ENCODE results near the gene SLC7A1. TPM values are rescaled to one million over a fixed set of nuclear protein-coding genes. Genes with fewer than 3 reads are reported as not detected.

The SLC7A1 gene
- total RNA-seq, 1 donor from 2014 or later, result 111 TPM

DNA sequence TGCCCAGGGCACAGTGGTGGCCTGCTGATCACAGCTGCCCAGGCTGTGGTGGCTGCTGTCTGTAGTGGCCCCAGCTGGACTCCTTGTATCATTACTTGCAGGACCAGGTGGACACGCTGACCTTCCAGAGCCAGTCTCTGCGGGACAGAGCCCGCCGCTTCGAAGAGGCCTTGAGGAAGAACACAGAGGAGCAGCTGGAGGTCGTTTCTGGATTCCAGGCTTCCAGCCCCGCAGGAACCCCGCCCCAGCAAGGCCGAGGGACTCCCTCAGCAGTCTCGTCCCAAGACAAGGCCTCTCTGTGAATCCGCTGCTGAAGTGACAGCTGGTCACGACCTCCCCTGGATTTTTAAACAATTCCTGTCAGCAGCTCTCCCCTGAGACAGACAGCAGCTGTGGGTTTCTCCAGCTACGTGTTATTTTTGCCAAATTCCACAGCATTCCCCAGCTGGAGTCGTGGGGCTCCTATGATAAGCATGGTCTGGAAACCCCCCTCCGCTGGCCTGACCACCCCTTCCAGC lies 98.3 kb downstream of the SLC7A1 start:
- Mint-ChIP-seq H3K9me3 (no peaks in the 10 kb centered on the region), H3K27ac (no peak overlapping the region), H3K4me1 (ENCODE audit: low read depth) (peaks cover 4% of the 10 kb centered on the region), H3K36me3 (ENCODE audit: low read depth) (no peaks in the 10 kb centered on the region), H3K27me3 (ENCODE audit: low read depth) (peaks cover 11% of the 10 kb centered on the region), H3K4me3 (ENCODE audit: low read depth) (no peak overlapping the region)
- intact Hi-C loops (cut with micrococcal nuclease), result no loop called here
- DNase-seq (ENCODE audit: low spot score), result no peak

DNA sequence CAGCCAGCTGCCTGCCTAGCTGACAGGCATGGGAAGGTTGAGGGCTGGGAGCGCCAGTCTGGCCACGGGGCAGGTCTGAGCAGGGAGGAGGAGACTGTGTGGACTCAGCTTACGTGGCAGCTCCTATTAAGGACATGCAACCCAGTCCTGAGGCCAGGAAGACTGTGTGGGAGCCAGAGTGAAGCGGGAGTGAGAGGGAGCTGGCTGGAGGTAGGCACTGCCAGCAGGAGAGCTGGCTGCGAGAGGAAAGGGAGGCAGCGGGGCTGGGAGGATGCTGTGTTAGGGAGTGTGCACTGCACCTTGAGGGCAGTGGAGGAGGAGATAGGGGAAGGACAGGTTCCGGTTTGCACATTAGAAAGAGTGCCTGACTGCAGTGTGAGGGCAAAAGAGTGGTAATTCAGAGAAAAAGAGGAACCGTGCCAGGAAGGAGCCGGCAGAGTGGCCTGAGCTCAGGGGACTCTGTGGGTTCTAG lies 99.2 kb downstream of the SLC7A1 start:
- Mint-ChIP-seq H3K27ac (no peak overlapping the region), H3K36me3 (ENCODE audit: low read depth) (no peaks in the 10 kb centered on the region), H3K9me3 (no peaks in the 10 kb centered on the region), H3K27me3 (ENCODE audit: low read depth) (peaks cover 11% of the 10 kb centered on the region), H3K4me3 (ENCODE audit: low read depth) (no peak overlapping the region), H3K4me1 (ENCODE audit: low read depth) (peaks cover 4% of the 10 kb centered on the region)
- no peak for DNase-seq (ENCODE audit: low spot score)
- intact Hi-C loops (cut with micrococcal nuclease), result no loop called here

DNA sequence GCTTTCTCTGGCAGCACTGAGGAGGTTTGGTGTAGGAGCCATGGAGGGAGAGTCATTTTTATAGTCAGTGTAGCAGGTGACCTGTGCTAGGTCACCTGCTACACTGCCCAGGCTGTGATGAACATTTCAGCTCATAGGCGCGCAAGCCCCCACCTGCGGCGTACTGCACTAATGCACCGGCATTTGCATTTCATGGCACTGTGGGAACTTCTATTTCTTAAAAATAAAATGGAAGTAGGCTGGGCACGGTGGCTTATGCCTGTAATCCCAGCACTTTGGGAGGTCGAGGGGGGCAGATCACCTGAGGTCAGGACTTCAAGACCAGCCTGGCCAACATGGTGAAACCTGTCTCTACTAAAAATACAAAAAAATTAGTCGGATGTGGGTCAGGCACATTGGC lies 101.0 kb downstream of the SLC7A1 start:
- intact Hi-C loops (cut with micrococcal nuclease), result no loop called here
- Mint-ChIP-seq H3K9me3 (no peaks in the 10 kb centered on the region), H3K36me3 (ENCODE audit: low read depth) (no peaks in the 10 kb centered on the region), H3K4me1 (ENCODE audit: low read depth) (peaks cover 4% of the 10 kb centered on the region), H3K4me3 (ENCODE audit: low read depth) (no peak overlapping the region), H3K27ac (no peak overlapping the region), H3K27me3 (ENCODE audit: low read depth) (peaks cover 10% of the 10 kb centered on the region)
- no peak for DNase-seq (ENCODE audit: low spot score)

DNA sequence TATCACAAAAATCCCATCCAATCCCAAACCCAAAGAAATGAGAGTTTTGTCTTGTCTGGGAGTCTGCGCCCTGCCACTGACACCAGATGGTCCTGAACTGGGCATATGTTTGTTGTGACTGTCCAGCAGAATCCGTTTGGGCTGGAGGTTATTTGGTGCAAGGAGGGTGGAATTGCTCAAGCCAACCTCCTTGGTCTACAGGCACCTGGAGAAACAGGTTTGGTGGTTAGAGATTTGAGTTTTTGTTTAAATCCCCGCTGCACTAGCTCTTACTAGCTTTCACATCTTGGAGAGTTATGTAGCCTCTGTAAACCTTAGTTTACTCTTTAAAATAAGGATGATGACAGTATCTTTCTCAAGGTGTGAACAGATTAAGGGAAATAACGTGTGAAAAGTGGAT lies 101.7 kb downstream of the SLC7A1 start:
- intact Hi-C loops (cut with micrococcal nuclease), result no loop called here
- Mint-ChIP-seq H3K4me3 (ENCODE audit: low read depth) (no peak overlapping the region), H3K27ac (no peak overlapping the region), H3K36me3 (ENCODE audit: low read depth) (no peaks in the 10 kb centered on the region), H3K27me3 (ENCODE audit: low read depth) (peaks cover 10% of the 10 kb centered on the region), H3K9me3 (no peaks in the 10 kb centered on the region), H3K4me1 (ENCODE audit: low read depth) (peaks cover 4% of the 10 kb centered on the region)
- no peak for DNase-seq (ENCODE audit: low spot score)

DNA sequence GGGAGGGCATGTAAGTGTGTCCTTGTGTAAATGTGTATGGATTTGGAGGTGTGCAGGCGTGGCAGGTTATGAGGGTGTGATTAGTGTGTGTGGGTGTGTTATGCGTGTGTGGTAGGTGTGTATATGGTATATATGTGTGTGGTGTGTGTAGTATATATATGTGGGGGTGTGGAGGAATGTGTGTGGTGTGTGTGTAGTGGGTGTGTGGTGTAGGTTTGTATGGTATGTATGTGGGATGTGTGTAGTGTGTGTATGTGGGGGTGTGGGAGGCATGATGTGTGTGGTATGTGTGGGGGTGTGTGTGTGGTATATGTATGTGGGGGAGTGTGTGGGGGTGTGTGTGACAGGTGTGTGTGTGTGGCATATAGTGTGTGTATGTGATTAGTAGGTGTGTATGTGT lies 104.2 kb downstream of the SLC7A1 start:
- H3K27me3 Mint-ChIP-seq (ENCODE audit: low read depth), result peaks cover 6% of the 10 kb centered on the region
- no peak overlapping the region for H3K4me3 Mint-ChIP-seq (ENCODE audit: low read depth)
- DNase-seq (ENCODE audit: low spot score), result no peak
- H3K36me3 Mint-ChIP-seq (ENCODE audit: low read depth), result no peaks in the 10 kb centered on the region
- intact Hi-C loops (cut with micrococcal nuclease), result no loop called here
- no peaks in the 10 kb centered on the region for H3K9me3 Mint-ChIP-seq
- peaks cover 1% of the 10 kb centered on the region for H3K4me1 Mint-ChIP-seq (ENCODE audit: low read depth)
- no peak overlapping the region for H3K27ac Mint-ChIP-seq

DNA sequence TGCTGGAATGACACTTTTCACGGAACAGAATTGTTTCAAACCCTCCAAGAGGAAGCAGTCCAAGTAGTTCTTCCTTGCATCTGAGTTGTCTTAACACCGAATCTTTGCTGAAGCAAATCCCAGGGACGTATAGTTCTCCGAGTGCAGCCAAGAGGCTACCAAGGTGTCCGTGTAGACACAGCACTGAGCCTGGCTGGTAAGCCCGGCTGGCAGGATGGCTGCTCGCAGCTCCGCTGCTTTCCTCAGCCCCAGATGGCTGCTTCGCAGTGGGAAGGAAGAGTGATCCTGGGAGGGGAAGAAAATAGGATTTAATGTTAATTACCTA lies 105.0 kb downstream of the SLC7A1 start:
- no peaks in the 10 kb centered on the region for H3K4me1 Mint-ChIP-seq (ENCODE audit: low read depth)

DNA sequence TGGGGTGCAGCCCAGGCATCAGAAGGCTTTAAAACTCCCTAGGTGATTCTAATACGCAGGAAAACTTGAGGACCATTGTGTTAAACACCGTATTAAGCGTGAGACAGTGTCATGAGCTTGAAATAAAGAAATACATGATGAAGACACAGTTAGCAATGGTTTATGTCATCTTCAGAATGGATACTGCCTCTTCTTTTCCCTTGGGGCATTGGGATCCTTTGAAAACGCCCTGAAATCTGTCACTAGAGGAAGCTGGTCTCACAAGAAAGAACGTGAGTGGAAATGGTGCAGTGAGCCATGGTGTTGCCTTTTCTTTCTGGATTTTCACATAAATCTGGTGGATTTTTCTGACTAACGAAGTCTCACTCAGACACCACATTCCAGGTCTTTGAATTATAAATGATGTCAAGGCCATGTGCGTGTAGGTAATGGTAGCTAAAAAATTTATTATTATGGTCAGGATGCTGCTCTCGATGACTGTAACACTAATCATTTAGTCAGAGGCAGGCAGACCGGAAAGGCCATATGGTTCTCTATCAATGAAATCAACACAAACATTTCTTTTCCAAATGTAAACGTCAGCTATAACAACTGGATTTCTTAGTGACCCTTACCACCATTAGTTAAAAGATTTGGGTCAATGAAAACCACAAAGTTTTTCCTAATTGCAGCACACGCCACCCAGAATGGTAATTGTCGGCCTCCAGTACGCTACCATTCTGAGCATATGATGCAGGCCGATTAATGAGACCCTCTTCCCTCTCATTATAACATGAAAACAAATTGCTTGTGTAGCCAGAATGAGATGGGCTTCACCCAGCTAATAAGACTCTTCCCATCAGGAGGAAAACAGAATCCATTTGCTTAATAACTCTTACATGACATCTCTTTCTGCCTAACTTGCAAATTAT lies 105.6 kb downstream of the SLC7A1 start:
- Mint-ChIP-seq H3K4me3 (ENCODE audit: low read depth) (no peak overlapping the region), H3K27ac (no peak overlapping the region), H3K4me1 (ENCODE audit: low read depth) (no peaks in the 10 kb centered on the region), H3K9me3 (no peaks in the 10 kb centered on the region), H3K36me3 (ENCODE audit: low read depth) (no peaks in the 10 kb centered on the region), H3K27me3 (ENCODE audit: low read depth) (peaks cover 2% of the 10 kb centered on the region)
- DNase-seq (ENCODE audit: low spot score), result no peak
- intact Hi-C loops (cut with micrococcal nuclease), result no loop called here

More for the DNA sequence above, 105.0 kb downstream of the SLC7A1 start:
- Mint-ChIP-seq H3K36me3 (ENCODE audit: low read depth) (no peaks in the 10 kb centered on the region), H3K9me3 (no peaks in the 10 kb centered on the region), H3K27ac (no peak overlapping the region), H3K4me3 (ENCODE audit: low read depth) (no peak overlapping the region), H3K27me3 (ENCODE audit: low read depth) (peaks cover 2% of the 10 kb centered on the region)
- intact Hi-C loops (cut with micrococcal nuclease), result no loop called here
- DNase-seq (ENCODE audit: low spot score), result no peak

DNA sequence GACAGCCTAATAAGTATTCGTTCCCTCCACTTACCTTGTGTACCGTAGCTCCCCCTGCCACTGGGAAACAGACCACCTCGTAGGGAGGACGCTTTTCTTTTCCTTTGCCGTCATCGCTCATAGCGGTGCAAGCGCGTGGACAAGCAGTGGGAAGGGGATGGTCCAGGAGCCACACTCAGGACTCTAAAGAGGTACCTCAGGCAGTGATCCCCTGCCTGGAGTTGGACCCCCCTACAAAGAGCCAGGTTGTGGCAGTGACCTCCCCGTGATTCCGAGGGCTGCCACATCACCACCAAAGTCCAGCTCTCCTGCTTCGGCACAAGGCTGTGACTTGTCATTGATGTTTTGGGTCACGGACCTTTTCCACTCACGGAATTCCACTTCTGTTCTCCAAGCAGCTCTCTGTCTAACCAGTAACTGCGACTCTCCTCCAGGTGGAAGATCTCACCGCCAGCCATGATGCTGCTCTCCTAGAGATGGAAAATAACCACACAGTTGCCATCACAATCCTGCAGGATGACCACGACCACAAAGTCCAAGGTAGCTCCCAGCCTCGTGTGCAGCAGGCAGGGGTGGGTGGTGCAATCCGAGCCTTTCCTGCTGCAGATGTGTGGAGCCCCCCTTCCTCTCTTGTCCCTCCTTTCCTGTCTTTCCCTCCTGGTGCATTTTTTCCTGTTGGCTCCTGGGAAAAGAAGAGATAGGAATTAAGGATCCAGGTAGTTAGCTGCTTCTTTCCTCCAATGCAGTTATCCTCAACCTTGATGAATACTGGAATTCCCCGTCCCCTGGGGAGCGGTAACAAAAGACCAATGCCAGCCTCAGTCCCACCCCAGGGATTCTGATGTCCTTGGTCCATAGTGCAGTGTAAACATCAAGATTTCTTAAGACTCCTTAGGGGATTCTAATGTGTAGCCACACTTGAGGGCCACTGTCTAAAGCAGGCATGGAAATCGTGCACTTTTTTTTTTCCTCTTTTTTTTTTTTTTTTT lies 107.7 kb downstream of the SLC7A1 start:
- Mint-ChIP-seq H3K36me3 (ENCODE audit: low read depth) (no peaks in the 10 kb centered on the region), H3K9me3 (no peaks in the 10 kb centered on the region), H3K4me3 (ENCODE audit: low read depth) (no peak overlapping the region), H3K4me1 (ENCODE audit: low read depth) (no peaks in the 10 kb centered on the region), H3K27ac (no peak overlapping the region), H3K27me3 (ENCODE audit: low read depth) (no peaks in the 10 kb centered on the region)
- DNase-seq (ENCODE audit: low spot score), result no peak
- intact Hi-C loops (cut with micrococcal nuclease), result no loop called here

DNA sequence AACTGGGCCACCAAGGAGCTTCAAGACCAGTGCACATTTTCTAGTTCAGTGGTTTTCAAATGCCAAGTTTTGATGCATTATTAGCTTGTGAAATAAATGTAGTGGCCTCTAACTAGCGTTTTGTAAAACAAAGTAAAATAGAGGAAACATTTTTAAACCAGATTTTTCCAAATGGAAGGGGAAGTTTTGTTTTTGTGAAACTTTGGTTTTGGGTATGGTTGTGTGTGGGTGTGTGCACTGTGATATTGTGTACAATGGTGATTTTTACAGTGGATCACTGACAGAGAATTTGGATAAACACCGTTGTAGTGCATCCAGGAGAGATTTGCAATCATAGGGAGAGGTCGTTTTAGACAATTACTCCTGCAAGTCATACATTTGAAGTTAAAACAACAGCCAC lies 108.9 kb downstream of the SLC7A1 start:
- intact Hi-C loops (cut with micrococcal nuclease), result no loop called here
- no peak overlapping the region for H3K27ac Mint-ChIP-seq

DNA sequence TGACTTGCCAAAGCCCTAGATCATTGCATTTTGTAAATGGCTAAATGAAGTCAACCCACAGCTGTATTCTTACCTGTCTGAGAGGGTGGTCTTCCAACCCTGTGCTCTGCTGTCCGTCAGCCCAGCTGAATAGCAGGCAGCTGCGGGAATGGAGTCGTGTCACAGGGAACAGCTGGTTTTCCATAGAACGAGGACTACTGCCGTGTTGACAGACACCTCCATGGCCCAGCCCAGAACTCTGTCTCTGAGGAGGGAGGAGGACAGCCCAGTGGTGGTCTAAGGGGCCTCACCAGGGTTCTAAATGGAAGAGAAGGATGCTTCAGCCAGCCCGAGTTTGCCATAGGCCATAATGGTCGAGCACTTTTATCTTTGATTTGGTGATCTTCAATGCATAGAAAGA lies 110.7 kb downstream of the SLC7A1 start:
- Mint-ChIP-seq H3K27me3 (ENCODE audit: low read depth) (no peaks in the 10 kb centered on the region), H3K4me1 (ENCODE audit: low read depth) (no peaks in the 10 kb centered on the region), H3K36me3 (ENCODE audit: low read depth) (no peaks in the 10 kb centered on the region), H3K4me3 (ENCODE audit: low read depth) (no peak overlapping the region), H3K9me3 (no peaks in the 10 kb centered on the region), H3K27ac (no peak overlapping the region)
- no peak for DNase-seq (ENCODE audit: low spot score)
- intact Hi-C loops (cut with micrococcal nuclease), result no loop called here

More for the DNA sequence above, 108.9 kb downstream of the SLC7A1 start:
- H3K4me1 Mint-ChIP-seq (ENCODE audit: low read depth), result no peaks in the 10 kb centered on the region
- DNase-seq (ENCODE audit: low spot score), result no peak
- no peaks in the 10 kb centered on the region for H3K9me3 Mint-ChIP-seq
- no peak overlapping the region for H3K4me3 Mint-ChIP-seq (ENCODE audit: low read depth)
- H3K27me3 Mint-ChIP-seq (ENCODE audit: low read depth), result no peaks in the 10 kb centered on the region
- no peaks in the 10 kb centered on the region for H3K36me3 Mint-ChIP-seq (ENCODE audit: low read depth)

DNA sequence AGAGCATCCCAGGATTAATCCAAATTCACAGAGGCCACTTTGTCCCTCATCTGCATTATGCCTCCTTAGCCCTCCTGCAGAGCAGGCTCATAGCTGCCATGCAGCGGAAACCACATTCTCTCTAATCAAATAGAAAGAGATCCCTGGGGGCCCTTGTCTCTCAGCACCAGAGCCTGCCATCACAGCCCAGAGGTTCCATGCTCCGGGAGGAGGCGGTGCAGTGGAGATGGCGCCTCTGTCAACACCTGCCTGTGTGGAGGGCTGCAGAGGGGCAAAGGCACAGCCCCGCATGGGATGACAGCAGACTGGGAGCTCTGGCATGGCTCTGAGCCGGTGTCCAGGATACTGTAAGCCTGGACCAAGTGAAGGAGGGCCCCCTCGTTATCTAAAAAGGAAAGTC lies 111.3 kb downstream of the SLC7A1 start:
- no peaks in the 10 kb centered on the region for H3K9me3 Mint-ChIP-seq
- H3K4me1 Mint-ChIP-seq (ENCODE audit: low read depth), result no peaks in the 10 kb centered on the region
- intact Hi-C loops (cut with micrococcal nuclease), result no loop called here
- DNase-seq (ENCODE audit: low spot score), result no peak
- H3K27me3 Mint-ChIP-seq (ENCODE audit: low read depth), result no peaks in the 10 kb centered on the region
- H3K27ac Mint-ChIP-seq, result no peak overlapping the region
- no peak overlapping the region for H3K4me3 Mint-ChIP-seq (ENCODE audit: low read depth)
- no peaks in the 10 kb centered on the region for H3K36me3 Mint-ChIP-seq (ENCODE audit: low read depth)

DNA sequence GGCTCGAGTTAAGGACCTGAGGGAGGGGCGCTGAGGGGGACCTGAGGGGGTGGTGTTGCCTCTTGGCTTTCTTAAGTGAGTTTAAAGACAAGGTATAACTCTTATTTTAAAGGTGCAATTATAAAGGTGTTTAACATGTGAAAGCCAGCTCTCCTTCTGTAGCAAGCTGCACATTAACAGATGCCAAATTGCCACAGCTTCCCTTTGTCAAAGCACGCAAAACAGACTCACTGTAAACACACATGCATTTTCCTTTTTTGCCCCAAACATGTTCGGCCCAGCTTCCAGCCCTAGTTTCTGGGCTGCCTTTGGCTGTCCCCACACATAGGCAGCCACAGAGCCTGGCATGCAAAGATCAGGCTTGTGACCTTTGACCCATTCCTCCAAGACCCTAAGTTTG lies 111.9 kb downstream of the SLC7A1 start:
- Mint-ChIP-seq H3K9me3 (no peaks in the 10 kb centered on the region), H3K27ac (no peak overlapping the region), H3K4me3 (ENCODE audit: low read depth) (no peak overlapping the region), H3K36me3 (ENCODE audit: low read depth) (no peaks in the 10 kb centered on the region), H3K4me1 (ENCODE audit: low read depth) (no peaks in the 10 kb centered on the region), H3K27me3 (ENCODE audit: low read depth) (no peaks in the 10 kb centered on the region)
- intact Hi-C loops (cut with micrococcal nuclease), result no loop called here
- no peak for DNase-seq (ENCODE audit: low spot score)

DNA sequence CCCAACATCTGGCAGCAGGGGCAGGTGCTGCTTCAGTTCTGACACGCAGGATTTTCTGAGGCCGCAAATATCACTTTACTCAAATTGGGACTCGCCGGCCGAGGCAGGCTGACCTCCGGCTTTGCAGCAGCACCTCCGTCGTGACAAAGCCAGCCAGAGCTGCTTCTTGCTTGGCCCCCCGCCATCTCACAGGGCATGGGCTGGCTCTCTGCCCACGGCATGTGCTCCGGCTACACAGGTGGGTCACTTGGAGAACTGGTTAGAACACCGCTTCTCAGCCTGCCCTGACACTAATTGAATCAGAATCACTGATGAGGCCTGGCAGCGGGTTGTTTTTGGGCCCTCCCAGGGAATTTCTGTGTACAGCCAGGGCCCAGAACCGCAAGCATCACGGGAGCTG lies 112.3 kb downstream of the SLC7A1 start:
- no peaks in the 10 kb centered on the region for H3K36me3 Mint-ChIP-seq (ENCODE audit: low read depth)
- H3K4me1 Mint-ChIP-seq (ENCODE audit: low read depth), result no peaks in the 10 kb centered on the region
- no peaks in the 10 kb centered on the region for H3K27me3 Mint-ChIP-seq (ENCODE audit: low read depth)
- intact Hi-C loops (cut with micrococcal nuclease), result no loop called here
- no peak overlapping the region for H3K27ac Mint-ChIP-seq
- no peak overlapping the region for H3K4me3 Mint-ChIP-seq (ENCODE audit: low read depth)
- DNase-seq (ENCODE audit: low spot score), result no peak
- H3K9me3 Mint-ChIP-seq, result no peaks in the 10 kb centered on the region
